ENCODE measurements around the gene VTCN1. TPM values are rescaled to one million over a fixed set of nuclear protein-coding genes. Genes with fewer than 3 reads are reported as not detected.
A peak's percentile ranks its signal among the peaks of the same experiment; 100 is the strongest.
"Not testable (repeated sequence)": the region's sequence is repeated elsewhere in the genome, so short reads cannot be mapped to it uniquely, and the experiment has no call there.

Gene VTCN1
- total RNA-seq, 1 donor from 2014 or later: not detected

DNA sequence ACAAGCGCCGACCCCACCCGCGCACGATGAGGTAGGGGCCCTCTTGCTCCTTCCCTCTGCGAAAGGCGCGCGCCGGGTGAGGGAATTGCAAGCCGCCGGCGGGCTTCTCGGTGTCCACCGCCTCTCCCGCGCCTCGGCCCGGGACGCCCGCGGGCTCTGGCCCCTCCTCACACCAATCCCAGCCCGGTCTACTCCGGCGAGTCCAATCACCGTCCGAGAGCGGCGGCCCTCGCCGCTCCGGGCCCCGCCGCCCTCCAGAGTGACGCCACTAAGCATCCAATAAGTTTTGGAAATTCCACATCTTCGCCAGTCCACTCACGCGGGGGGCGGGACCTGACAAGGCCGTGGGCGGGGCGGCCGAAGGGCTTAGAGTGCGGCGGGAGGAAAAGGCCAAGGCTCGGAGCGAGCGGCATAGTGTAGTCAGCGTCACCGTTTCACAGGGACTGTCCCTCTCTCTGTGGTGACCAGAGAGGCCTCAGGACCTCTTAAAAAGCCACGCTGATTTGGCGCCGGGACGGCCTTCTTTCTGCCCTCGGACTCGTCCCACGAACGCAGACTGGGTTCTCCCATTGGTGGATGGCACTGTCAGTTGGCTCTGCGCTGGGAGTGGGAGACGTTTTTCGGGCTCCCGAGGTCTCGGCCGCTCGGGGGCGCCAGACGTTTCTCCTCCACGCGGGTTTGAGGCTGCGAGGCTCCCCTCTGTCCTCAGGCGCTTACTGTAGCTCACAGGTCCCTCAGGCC lies 89.0 kb downstream of the VTCN1 start, which contains the start of gene TRIM45:
Gene TRIM45, minus strand, starts transcription at position 161 of the 741 bp plus-strand sequence. CDS start 548 bp downstream, outside the sequence.
- Histone ChIP-seq H3K4me1 (ENCODE audit: control insufficient read depth in 3 of 3, insufficient read depth in 3 of 3, low read length in 3 of 3) (peaks cover 41 to 60% (median 59%) of the 10 kb centered on the region in 3 donors), H3K27me3 (ENCODE audit: control insufficient read depth in 3 of 3, insufficient read depth in 3 of 3, low read length in 3 of 3) (no peaks in the 10 kb centered on the region), H3K9ac (ENCODE audit: low read depth in 1 of 3, low read length in 3 of 3) (peak within 1 kb of the TSS; percentile 85 to 95 (median 95)), H3K9me3 (ENCODE audit: control insufficient read depth in 3 of 3, low read length in 3 of 3) (no peaks in the 10 kb centered on the region), H3K4me3 (ENCODE audit: low read length in 3 of 3) (peak within 1 kb of the TSS; percentile 89 to 96 (median 90)), H3K27ac (ENCODE audit: low read depth, low read length) (peak within 1 kb of the TSS; percentile 94), H3K36me3 (ENCODE audit: control insufficient read depth in 3 of 3, insufficient read depth in 3 of 3, low read length in 3 of 3) (peaks cover 0 to 4% (median 0%) of the 10 kb centered on the region in 3 donors)

DNA sequence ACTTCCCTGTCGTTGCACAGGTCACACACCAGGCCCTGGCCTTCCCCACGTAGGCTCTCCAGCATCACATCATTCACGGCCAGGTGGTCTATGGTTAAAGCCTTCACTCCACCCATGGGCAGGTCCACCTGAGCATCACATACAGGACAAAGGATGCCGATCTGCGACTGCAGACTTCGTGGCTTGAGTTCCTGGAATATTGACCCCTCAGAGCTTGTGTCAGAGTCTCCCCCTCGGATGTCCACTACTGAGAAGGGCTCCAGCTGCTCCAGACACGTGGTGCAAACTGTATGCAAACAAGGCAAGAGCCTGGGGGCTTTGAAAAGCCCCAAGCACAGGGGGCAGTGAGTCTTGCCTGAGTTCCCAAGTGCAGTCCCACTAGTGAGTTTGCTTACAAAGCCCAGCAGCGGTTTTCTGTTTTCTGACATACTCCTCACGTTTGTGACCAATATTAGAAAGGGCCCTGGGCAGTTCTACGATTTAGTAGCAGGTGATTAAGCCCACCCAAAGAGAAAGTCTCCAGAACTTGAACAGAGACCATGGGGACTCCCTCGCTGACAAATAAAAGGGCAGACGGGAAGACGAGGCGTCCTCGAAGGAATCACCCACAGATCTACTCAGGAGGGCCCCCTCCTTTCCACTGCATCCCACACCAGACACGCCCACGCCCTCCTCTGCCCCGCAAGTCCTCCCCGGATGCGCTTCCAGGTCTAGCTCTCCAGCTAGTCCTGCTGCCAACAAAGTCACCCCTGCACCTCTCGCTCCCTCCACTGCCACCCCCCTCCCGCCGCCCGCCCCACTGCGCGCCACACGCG lies 89.7 kb downstream of the VTCN1 start:
- Histone ChIP-seq H3K9ac (ENCODE audit: low read depth in 1 of 3, low read length in 3 of 3) (peak overlapping the region; percentile 68 to 95 (median 85)), H3K4me3 (ENCODE audit: low read length in 3 of 3) (peak overlapping the region; percentile 73 to 85 (median 81)), H3K27ac (ENCODE audit: low read depth, low read length) (peak overlapping the region; percentile 94), H3K36me3 (ENCODE audit: control insufficient read depth in 3 of 3, insufficient read depth in 3 of 3, low read length in 3 of 3) (peaks cover 0 to 8% (median 1%) of the 10 kb centered on the region in 3 donors), H3K4me1 (ENCODE audit: control insufficient read depth in 3 of 3, insufficient read depth in 3 of 3, low read length in 3 of 3) (peaks cover 43 to 65% (median 63%) of the 10 kb centered on the region in 3 donors), H3K27me3 (ENCODE audit: control insufficient read depth in 3 of 3, insufficient read depth in 3 of 3, low read length in 3 of 3) (no peaks in the 10 kb centered on the region), H3K9me3 (ENCODE audit: control insufficient read depth in 3 of 3, low read length in 3 of 3) (no peaks in the 10 kb centered on the region)

DNA sequence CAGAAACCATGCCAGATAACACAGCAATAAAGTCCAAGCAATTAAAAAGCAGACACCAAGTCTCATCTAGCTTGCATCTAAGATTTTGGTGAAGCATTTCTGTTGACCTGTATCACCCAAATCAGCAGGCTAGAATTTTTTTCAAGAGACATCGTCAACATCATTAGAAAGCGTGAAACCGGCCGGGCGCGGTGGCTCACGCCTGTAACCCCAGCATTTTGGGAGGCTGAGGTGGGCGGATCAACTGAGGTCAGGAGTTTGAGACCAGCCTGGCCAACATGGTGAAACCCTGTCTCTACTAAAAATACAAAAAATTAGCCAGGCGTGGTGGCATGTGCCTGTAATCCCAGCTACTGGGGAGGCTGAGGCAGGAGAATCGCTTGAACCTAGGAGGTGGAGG lies 91.6 kb downstream of the VTCN1 start:
- H3K9ac ChIP-seq (ENCODE audit: low read depth in 1 of 3, low read length in 3 of 3); H3K27ac ChIP-seq (ENCODE audit: low read depth, low read length); H3K4me3 ChIP-seq (ENCODE audit: low read length in 3 of 3); H3K9me3 ChIP-seq (ENCODE audit: control insufficient read depth in 3 of 3, low read length in 3 of 3); H3K27me3 ChIP-seq (ENCODE audit: control insufficient read depth in 3 of 3, insufficient read depth in 3 of 3, low read length in 3 of 3): not testable (repeated sequence)
- Histone ChIP-seq H3K36me3 (ENCODE audit: control insufficient read depth in 3 of 3, insufficient read depth in 3 of 3, low read length in 3 of 3) (peaks cover 11 to 22% (median 18%) of the 10 kb centered on the region in 3 donors), H3K4me1 (ENCODE audit: control insufficient read depth in 3 of 3, insufficient read depth in 3 of 3, low read length in 3 of 3) (peaks cover 41 to 62% (median 56%) of the 10 kb centered on the region in 3 donors)

DNA sequence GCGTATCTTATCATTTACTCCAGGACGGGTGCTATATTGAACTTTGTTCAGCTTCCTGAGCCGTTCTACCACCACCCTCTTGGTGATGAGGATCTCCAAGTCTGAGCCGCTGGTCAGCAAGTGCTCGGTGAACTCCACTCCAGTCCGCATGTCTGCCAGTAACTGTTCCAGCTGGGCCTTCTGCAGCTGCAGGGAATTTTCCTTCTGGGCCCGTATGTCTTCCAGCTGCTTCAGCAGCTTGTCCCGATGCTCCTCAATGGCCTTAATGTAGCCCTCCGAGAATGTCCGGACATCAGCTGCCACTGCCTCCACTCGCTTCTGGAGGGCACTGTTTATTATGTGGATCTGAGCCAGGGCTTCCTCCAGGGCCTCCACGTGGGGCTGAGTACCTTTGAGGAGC lies 92.6 kb downstream of the VTCN1 start:
- Histone ChIP-seq H3K4me3 (ENCODE audit: low read length in 3 of 3) (peak overlapping the region; percentile 52 to 64 (median 61)), H3K9me3 (ENCODE audit: control insufficient read depth in 3 of 3, low read length in 3 of 3) (no peaks in the 10 kb centered on the region), H3K27ac (ENCODE audit: low read depth, low read length) (peak overlapping the region; percentile 1), H3K9ac (ENCODE audit: low read depth in 1 of 3, low read length in 3 of 3) (peak overlapping the region in 2 of 3 donors; percentile 3 to 55), H3K36me3 (ENCODE audit: control insufficient read depth in 3 of 3, insufficient read depth in 3 of 3, low read length in 3 of 3) (peaks cover 19 to 28% (median 28%) of the 10 kb centered on the region in 3 donors), H3K27me3 (ENCODE audit: control insufficient read depth in 3 of 3, insufficient read depth in 3 of 3, low read length in 3 of 3) (no peaks in the 10 kb centered on the region), H3K4me1 (ENCODE audit: control insufficient read depth in 3 of 3, insufficient read depth in 3 of 3, low read length in 3 of 3) (peaks cover 41 to 57% (median 51%) of the 10 kb centered on the region in 3 donors)

DNA sequence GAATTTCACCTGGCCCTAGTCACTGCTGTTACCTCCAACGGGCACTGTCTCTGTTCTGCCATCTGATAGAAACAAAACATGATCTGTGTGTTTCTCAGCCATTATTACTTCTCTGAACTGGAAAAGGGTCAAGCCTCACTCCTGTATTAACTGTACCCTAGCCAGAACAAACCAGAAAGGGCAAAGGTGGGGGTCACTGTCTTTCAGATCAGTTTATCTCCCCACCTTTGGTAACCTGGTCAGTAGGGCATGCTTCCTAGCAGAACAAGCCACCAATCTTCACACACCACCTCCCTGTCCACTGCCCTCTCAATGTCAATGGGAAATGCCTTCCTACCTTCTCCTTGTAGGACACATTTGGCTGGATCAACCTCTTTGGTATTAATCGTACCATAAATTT lies 93.0 kb downstream of the VTCN1 start:
- H3K4me3 ChIP-seq (ENCODE audit: low read length in 3 of 3): peak overlapping the region; percentile 52 to 64 (median 61)
- peak overlapping the region in 2 of 3 donors; percentile 36 to 55 for H3K9ac ChIP-seq (ENCODE audit: low read depth in 1 of 3, low read length in 3 of 3)
- H3K4me1 ChIP-seq (ENCODE audit: control insufficient read depth in 3 of 3, insufficient read depth in 3 of 3, low read length in 3 of 3): peaks cover 41 to 55% (median 49%) of the 10 kb centered on the region in 3 donors
- H3K9me3 ChIP-seq (ENCODE audit: control insufficient read depth in 3 of 3, low read length in 3 of 3): no peaks in the 10 kb centered on the region
- peak overlapping the region; percentile 1 for H3K27ac ChIP-seq (ENCODE audit: low read depth, low read length)
- no peaks in the 10 kb centered on the region for H3K27me3 ChIP-seq (ENCODE audit: control insufficient read depth in 3 of 3, insufficient read depth in 3 of 3, low read length in 3 of 3)
- peaks cover 23 to 32% (median 32%) of the 10 kb centered on the region in 3 donors for H3K36me3 ChIP-seq (ENCODE audit: control insufficient read depth in 3 of 3, insufficient read depth in 3 of 3, low read length in 3 of 3)

DNA sequence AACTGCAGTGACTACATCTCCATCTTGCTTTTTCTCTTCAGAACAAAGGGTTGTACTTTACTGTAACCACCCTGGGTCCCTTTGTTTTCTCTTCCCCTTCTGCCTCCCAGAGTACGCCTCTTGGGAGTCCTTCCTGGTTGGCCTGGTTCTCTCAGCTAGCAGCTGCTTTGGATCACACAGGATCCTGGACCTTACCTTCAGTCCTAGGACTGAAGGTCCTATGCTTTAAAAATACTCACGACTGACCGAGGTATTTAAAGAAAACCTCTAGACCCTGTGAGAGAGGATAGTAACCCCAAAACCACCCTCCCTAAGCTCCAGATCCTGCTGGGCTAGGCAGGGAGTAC lies 94.0 kb downstream of the VTCN1 start:
- Histone ChIP-seq H3K27me3 (ENCODE audit: control insufficient read depth in 3 of 3, insufficient read depth in 3 of 3, low read length in 3 of 3) (no peaks in the 10 kb centered on the region), H3K4me3 (ENCODE audit: low read length in 3 of 3) (peak overlapping the region; percentile 9 to 64 (median 61)), H3K9me3 (ENCODE audit: control insufficient read depth in 3 of 3, low read length in 3 of 3) (no peaks in the 10 kb centered on the region), H3K27ac (ENCODE audit: low read depth, low read length) (no peak overlapping the region), H3K9ac (ENCODE audit: low read depth in 1 of 3, low read length in 3 of 3) (peak overlapping the region in 1 of 3 donors; percentile 47), H3K36me3 (ENCODE audit: control insufficient read depth in 3 of 3, insufficient read depth in 3 of 3, low read length in 3 of 3) (peaks cover 29 to 41% (median 40%) of the 10 kb centered on the region in 3 donors), H3K4me1 (ENCODE audit: control insufficient read depth in 3 of 3, insufficient read depth in 3 of 3, low read length in 3 of 3) (peaks cover 36 to 46% (median 42%) of the 10 kb centered on the region in 3 donors)

DNA sequence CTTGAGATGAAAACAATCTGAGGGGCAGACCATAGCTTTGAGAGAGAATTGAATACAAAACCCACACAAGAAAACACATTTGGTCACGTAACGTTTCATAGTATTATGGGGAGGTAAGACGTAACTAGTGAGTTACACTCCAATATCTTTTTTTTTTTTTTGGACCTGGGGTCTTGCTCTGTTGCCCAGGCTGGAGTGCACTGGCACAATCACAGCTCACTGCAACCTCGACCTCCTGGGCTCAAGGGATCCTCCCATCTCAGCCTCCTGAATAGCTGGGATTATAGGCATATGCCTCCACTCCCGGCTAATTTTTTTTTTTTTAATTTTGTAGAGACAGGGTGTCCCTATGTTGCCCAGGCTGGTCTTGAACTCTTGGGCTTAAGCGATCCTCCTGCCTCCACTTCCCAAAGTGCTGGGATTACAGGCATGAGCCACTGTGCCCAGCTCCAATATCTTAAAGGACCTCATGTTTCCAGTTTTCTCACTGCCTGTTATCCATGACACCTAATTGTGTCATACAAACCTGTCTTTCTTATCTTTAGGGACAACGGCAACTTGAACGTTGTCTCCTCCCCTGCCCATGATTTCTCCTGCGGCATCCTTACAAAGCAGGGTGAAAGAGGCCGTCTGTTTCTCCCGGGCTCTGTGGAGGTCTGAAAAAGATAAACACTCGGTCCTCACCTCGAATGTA lies 94.5 kb downstream of the VTCN1 start:
- Histone ChIP-seq H3K4me3 (ENCODE audit: low read length in 3 of 3) (no peak overlapping the region), H3K9ac (ENCODE audit: low read depth in 1 of 3, low read length in 3 of 3) (no peak overlapping the region), H3K36me3 (ENCODE audit: control insufficient read depth in 3 of 3, insufficient read depth in 3 of 3, low read length in 3 of 3) (peaks cover 31 to 45% (median 41%) of the 10 kb centered on the region in 3 donors), H3K27ac (ENCODE audit: low read depth, low read length) (no peak overlapping the region), H3K9me3 (ENCODE audit: control insufficient read depth in 3 of 3, low read length in 3 of 3) (no peaks in the 10 kb centered on the region), H3K27me3 (ENCODE audit: control insufficient read depth in 3 of 3, insufficient read depth in 3 of 3, low read length in 3 of 3) (no peaks in the 10 kb centered on the region), H3K4me1 (ENCODE audit: control insufficient read depth in 3 of 3, insufficient read depth in 3 of 3, low read length in 3 of 3) (peaks cover 35 to 46% (median 41%) of the 10 kb centered on the region in 3 donors)

DNA sequence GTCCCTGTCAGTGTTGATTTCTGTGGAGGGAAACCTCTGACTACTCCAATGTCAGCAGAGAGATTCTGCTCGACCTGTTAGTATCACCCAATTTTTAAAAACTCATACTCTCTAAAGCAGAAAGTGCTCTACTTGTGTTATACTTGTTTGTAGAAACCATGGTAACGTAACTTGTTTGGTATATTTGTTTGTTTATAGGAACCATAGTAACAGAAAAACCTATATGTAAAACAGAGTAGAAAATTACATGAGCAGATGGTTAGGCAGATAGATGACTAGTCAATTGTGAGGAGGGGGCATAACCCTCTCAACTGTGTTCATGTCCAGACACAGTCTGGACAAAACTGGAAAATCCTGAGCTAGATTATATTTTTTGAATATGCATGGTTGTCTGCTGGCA lies 95.8 kb downstream of the VTCN1 start:
- peaks cover 23 to 32% (median 30%) of the 10 kb centered on the region in 3 donors for H3K4me1 ChIP-seq (ENCODE audit: control insufficient read depth in 3 of 3, insufficient read depth in 3 of 3, low read length in 3 of 3)
- H3K27me3 ChIP-seq (ENCODE audit: control insufficient read depth in 3 of 3, insufficient read depth in 3 of 3, low read length in 3 of 3): no peaks in the 10 kb centered on the region
- no peak overlapping the region for H3K27ac ChIP-seq (ENCODE audit: low read depth, low read length)
- H3K9me3 ChIP-seq (ENCODE audit: control insufficient read depth in 3 of 3, low read length in 3 of 3): no peaks in the 10 kb centered on the region
- H3K36me3 ChIP-seq (ENCODE audit: control insufficient read depth in 3 of 3, insufficient read depth in 3 of 3, low read length in 3 of 3): peaks cover 33 to 56% (median 51%) of the 10 kb centered on the region in 3 donors
- no peak overlapping the region for H3K4me3 ChIP-seq (ENCODE audit: low read length in 3 of 3)
- no peak overlapping the region for H3K9ac ChIP-seq (ENCODE audit: low read depth in 1 of 3, low read length in 3 of 3)

DNA sequence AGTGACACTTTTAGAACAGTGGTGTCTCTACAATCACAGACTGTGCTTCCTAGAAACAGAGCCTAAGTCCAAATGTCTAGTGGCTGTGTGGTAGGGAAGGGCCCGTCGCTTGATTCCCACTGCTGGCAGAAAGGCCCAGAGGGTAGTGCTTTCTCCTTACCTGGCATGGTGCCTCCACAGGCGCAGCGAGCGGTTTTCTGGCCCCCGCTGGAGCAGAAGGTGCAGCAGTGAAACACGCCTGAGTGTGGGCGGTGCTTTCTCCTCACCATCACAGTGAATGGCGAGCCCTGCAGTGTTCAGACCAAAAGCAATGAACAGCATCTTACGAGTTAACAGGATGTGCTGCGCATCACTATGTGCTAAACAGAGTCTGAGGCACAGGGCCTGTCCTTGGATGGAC lies 97.5 kb downstream of the VTCN1 start:
- peaks cover 14 to 22% (median 17%) of the 10 kb centered on the region in 3 donors for H3K4me1 ChIP-seq (ENCODE audit: control insufficient read depth in 3 of 3, insufficient read depth in 3 of 3, low read length in 3 of 3)
- no peaks in the 10 kb centered on the region for H3K9me3 ChIP-seq (ENCODE audit: control insufficient read depth in 3 of 3, low read length in 3 of 3)
- no peak overlapping the region for H3K27ac ChIP-seq (ENCODE audit: low read depth, low read length)
- H3K27me3 ChIP-seq (ENCODE audit: control insufficient read depth in 3 of 3, insufficient read depth in 3 of 3, low read length in 3 of 3): no peaks in the 10 kb centered on the region
- no peak overlapping the region for H3K4me3 ChIP-seq (ENCODE audit: low read length in 3 of 3)
- H3K9ac ChIP-seq (ENCODE audit: low read depth in 1 of 3, low read length in 3 of 3): no peak overlapping the region
- peaks cover 33 to 72% (median 62%) of the 10 kb centered on the region in 3 donors for H3K36me3 ChIP-seq (ENCODE audit: control insufficient read depth in 3 of 3, insufficient read depth in 3 of 3, low read length in 3 of 3)

Measured in skeletal muscle tissue (tissue), 4 donors.